ENCODE results near the gene NAB2.
"Not testable (repeated sequence)": the region's sequence is repeated elsewhere in the genome, so short reads cannot be mapped to it uniquely, and the experiment has no call there.

The NAB2 gene

GRCh38 chr12:57110104-57111030 is 21.5 kb downstream of the NAB2 start:
- DNase-seq (ENCODE audit: low read depth, low spot score) = no peak

- peak; percentile 59 for DNase-seq (ENCODE audit: low read depth, low spot score)
Observed at GRCh38 chr12:57111031-57111734, 22.3 kb downstream of the NAB2 start, which contains the start of gene STAT6. Gene STAT6, minus strand, starts transcription at chr12:57111362. Its CDS starts 3,084 bp downstream, at chr12:57108278.

- DNase-seq (ENCODE audit: low read depth, low spot score) = no peak
Observed at GRCh38 chr12:57112492-57113294, 23.8 kb downstream of the NAB2 start.

- no peak for DNase-seq (ENCODE audit: low read depth, low spot score)
Observed at GRCh38 chr12:57116580-57117281, 27.8 kb downstream of the NAB2 start.

- no peak for DNase-seq (ENCODE audit: low read depth, low spot score)
Observed at GRCh38 chr12:57118711-57119271, 29.9 kb downstream of the NAB2 start.

- DNase-seq (ENCODE audit: low read depth, low spot score) = no peak
Observed at GRCh38 chr12:57119294-57120085, 30.6 kb downstream of the NAB2 start.

GRCh38 chr12:57120718-57121117 is 31.8 kb downstream of the NAB2 start:
- DNase-seq (ENCODE audit: low read depth, low spot score) = not testable (repeated sequence)

GRCh38 chr12:57123813-57124212 is 34.9 kb downstream of the NAB2 start:
- no peak for DNase-seq (ENCODE audit: low read depth, low spot score)

GRCh38 chr12:57124261-57124877 is 35.5 kb downstream of the NAB2 start:
- peak; percentile 59 for DNase-seq (ENCODE audit: low read depth, low spot score)

- no peak for DNase-seq (ENCODE audit: low read depth, low spot score)
Observed at GRCh38 chr12:57126061-57126460, 37.1 kb downstream of the NAB2 start.

- no peak for DNase-seq (ENCODE audit: low read depth, low spot score)
Observed at GRCh38 chr12:57126561-57126960, 37.6 kb downstream of the NAB2 start.

- no peak for DNase-seq (ENCODE audit: low read depth, low spot score)
Observed at GRCh38 chr12:57127101-57127725, 38.3 kb downstream of the NAB2 start.

GRCh38 chr12:57127726-57128518 is 39.0 kb downstream of the NAB2 start, which contains the start of gene LRP1:
Gene LRP1, plus strand, starts transcription at chr12:57128483. Its CDS starts 482 bp downstream, at chr12:57128965.
- peak; percentile 49 for DNase-seq (ENCODE audit: low read depth, low spot score)

GRCh38 chr12:57128519-57129247 is 39.8 kb downstream of the NAB2 start:
- no peak for DNase-seq (ENCODE audit: low read depth, low spot score)

- DNase-seq (ENCODE audit: low read depth, low spot score) = no peak
Observed at GRCh38 chr12:57129321-57129842, 40.5 kb downstream of the NAB2 start.

GRCh38 chr12:57129889-57130288 is 41.0 kb downstream of the NAB2 start:
- DNase-seq (ENCODE audit: low read depth, low spot score) = no peak

- DNase-seq (ENCODE audit: low read depth, low spot score) = no peak
Observed at GRCh38 chr12:57130941-57131340, 42.0 kb downstream of the NAB2 start.

Measured in activated naive CD8-positive, alpha-beta T cell treated with anti-CD3 and anti-CD28 coated beads, Interleukin-2, amount 50 U/mL, for 16 hours (primary cell).